WTC11 (cell line): ENCODE results near the gene NDUFV2. TPM values are rescaled to one million over a fixed set of nuclear protein-coding genes. Genes with fewer than 3 reads are reported as not detected.

Experiments
- ATAC-seq: fragments of 200-7000 bp; cut with Tn5 transposase; 2 replicates; pipeline ENCODE4 v1.10.0; 2021; ENCODE audit warnings: mild to moderate bottlenecking, moderate library complexity
- CTCF ChIA-PET: fragments of 300-600 bp; sonication (Branson Sonifier 250); formaldehyde crosslinking; loops from one replicate; lab custom pipeline; 2021; ENCODE audit warnings: antibody characterized with exemption; lab: Charles Lee
- POLR2A ChIA-PET: fragments of 350-600 bp; sonication (Branson Sonifier 250); formaldehyde crosslinking; loops from one replicate; lab custom pipeline; 2021; ENCODE audit warnings: antibody characterized with exemption; lab: Charles Lee
- DNase-seq: peaks from one replicate; pipeline ENCODE4 v3.0.0; 2021; ENCODE audit warnings: low spot score
- H3K27ac Mint-ChIP-seq: 2 replicates; pipeline ENCODE4 v1.8.0; 2021; ENCODE audit warnings: mixed read lengths
- H3K27me3 Mint-ChIP-seq: 2 replicates; pipeline ENCODE4 v1.8.0; 2021; ENCODE audit warnings: low read depth, mild to moderate bottlenecking, moderate library complexity, mixed read lengths
- H3K36me3 Mint-ChIP-seq: 2 replicates; pipeline ENCODE4 v1.8.0; 2021; ENCODE audit warnings: mixed read lengths
- H3K4me1 Mint-ChIP-seq: 2 replicates; pipeline ENCODE4 v1.8.0; 2022; ENCODE audit warnings: mixed read lengths
- H3K4me3 Mint-ChIP-seq: 2 replicates; pipeline ENCODE4 v1.8.0; 2021; ENCODE audit warnings: mild to moderate bottlenecking, moderate library complexity, mixed read lengths
- H3K9me3 Mint-ChIP-seq: 2 replicates; pipeline ENCODE4 v1.8.0; 2021; ENCODE audit warnings: mixed read lengths
- AR ChIP-seq: fragments of 250-450 bp; sonication (Bioruptor Pico); IDR thresholded peaks from 2 replicates; pipeline ENCODE4 v1.9.0; 2021; ENCODE audit warnings: mild to moderate bottlenecking
- ARID4B ChIP-seq: sonication (generic); formaldehyde crosslinking; IDR thresholded peaks from 2 replicates; pipeline ENCODE4 v1.8.0; 2023; ENCODE audit warnings: missing genetic modification reagents, mild to moderate bottlenecking, borderline replicate concordance
- ATF2 ChIP-seq: sonication (generic); formaldehyde crosslinking; IDR thresholded peaks from 2 replicates; pipeline ENCODE4 v1.8.1; 2022; ENCODE audit warnings: low read depth, missing genetic modification reagents, borderline replicate concordance
- E2F5 ChIP-seq: sonication (generic); formaldehyde crosslinking; IDR thresholded peaks from 2 replicates; pipeline ENCODE4 v1.8.1; 2022; ENCODE audit warnings: mild to moderate bottlenecking, moderate library complexity, missing genetic modification reagents
- ESRRA ChIP-seq: sonication (generic); formaldehyde crosslinking; IDR thresholded peaks from 2 replicates; pipeline ENCODE4 v1.8.1; 2022; ENCODE audit warnings: mild to moderate bottlenecking, missing genetic modification reagents, borderline replicate concordance
- FOXP4 ChIP-seq: sonication (generic); formaldehyde crosslinking; IDR thresholded peaks from 2 replicates; pipeline ENCODE4 v1.8.0; 2022; ENCODE audit warnings: mild to moderate bottlenecking, missing genetic modification reagents
- IRF2 ChIP-seq: sonication (generic); formaldehyde crosslinking; IDR thresholded peaks from 2 replicates; pipeline ENCODE4 v1.8.0; 2022; ENCODE audit warnings: low read depth, missing genetic modification reagents, borderline replicate concordance
- JAZF1 ChIP-seq: fragments of 250-450 bp; sonication (Bioruptor Pico); IDR thresholded peaks from 2 replicates; pipeline ENCODE4 v1.9.0; 2021; ENCODE audit warnings: moderate library complexity, mild to moderate bottlenecking, inconsistent platforms
- NR2C2 ChIP-seq: sonication (generic); formaldehyde crosslinking; IDR thresholded peaks from 2 replicates; pipeline ENCODE4 v1.8.0; 2022; ENCODE audit warnings: mild to moderate bottlenecking, missing genetic modification reagents
- SP1 ChIP-seq: sonication (generic); formaldehyde crosslinking; conservative IDR thresholded peaks from 2 replicates; pipeline ENCODE4 v1.8.1; 2022; ENCODE audit warnings: missing genetic modification reagents
- TEAD4 ChIP-seq: sonication (generic); formaldehyde crosslinking; IDR thresholded peaks from 2 replicates; pipeline ENCODE4 v1.8.0; 2022; ENCODE audit warnings: mild to moderate bottlenecking, missing genetic modification reagents
- USF1 ChIP-seq: sonication (generic); formaldehyde crosslinking; IDR thresholded peaks from 2 replicates; pipeline ENCODE4 v1.8.0; 2022; ENCODE audit warnings: mild to moderate bottlenecking, missing genetic modification reagents
- ZBTB43 ChIP-seq: sonication (generic); formaldehyde crosslinking; IDR thresholded peaks from 2 replicates; pipeline ENCODE4 v1.8.1; 2023; ENCODE audit warnings: mild to moderate bottlenecking, missing genetic modification reagents
- ZNF138 ChIP-seq: sonication (generic); formaldehyde crosslinking; conservative IDR thresholded peaks from 2 replicates; pipeline ENCODE4 v1.8.1; 2022; ENCODE audit warnings: mild to moderate bottlenecking, moderate library complexity, missing genetic modification reagents
- ZNF219 ChIP-seq: sonication (generic); formaldehyde crosslinking; IDR thresholded peaks from 2 replicates; pipeline ENCODE4 v1.8.0; 2023; ENCODE audit warnings: missing genetic modification reagents, mild to moderate bottlenecking, borderline replicate concordance
- ZNF396 ChIP-seq: fragments of 250-450 bp; sonication (Bioruptor Pico); IDR thresholded peaks from 2 replicates; pipeline ENCODE4 v1.8.0; 2021; ENCODE audit warnings: mild to moderate bottlenecking, moderate library complexity, borderline replicate concordance
- ZNF425 ChIP-seq: fragments of 250-450 bp; sonication (Bioruptor Pico); conservative IDR thresholded peaks from 2 replicates; pipeline ENCODE4 v1.9.0; 2021; ENCODE audit warnings: mild to moderate bottlenecking
- total RNA-seq: library from RNA; stranded (reverse); gene quantifications from 3 replicates; pipeline ENCODE4 v1.2.3, GENCODE V29; 2021

NDUFV2 gene
- total RNA-seq, 1 experiment from 2014 or later, result 192 TPM

GRCh38 chr18:9135912-9136314 lies 33.4 kb downstream of the NDUFV2 start (continued):
- TF ChIP-seq ARID4B (CRISPR knock-in tag) (peak; percentile 77; the same call in 1 of the 2 replicates), USF1 (CRISPR knock-in tag) (no peak), TEAD4 (no peak), ESRRA (CRISPR knock-in tag) (peak; percentile 15; the same call in 1 of the 2 replicates), ATF2 (CRISPR knock-in tag) (no peak), IRF2 (no peak), JAZF1 (CRISPR knock-in tag) (no peak), NR2C2 (no peak), ZNF425 (CRISPR knock-in tag) (no peak)
- TF ChIP-seq, all 79 proteins: peak for 12

- peaks cover 20% of the 10 kb centered on the region for H3K36me3 Mint-ChIP-seq
- peak; percentile 74 for ATAC-seq
- ChIA-PET POLR2A (interaction anchor here (0.7 to 2.4 kb wide), 7 partner anchors 12 to 341 kb away, joined by 3 to 10 read pairs (median 3); partner anchors contain the start of gene TWSG1), CTCF (interaction anchor here (0.6 to 2.0 kb wide), 6 partner anchors 11 to 921 kb away, joined by 3 to 5 read pairs (median 4); partner anchors contain the start of gene TWSG1)
- H3K27ac Mint-ChIP-seq, result peak within 1 kb of the TSS; percentile 99
- no peaks in the 10 kb centered on the region for H3K9me3 Mint-ChIP-seq
- peak within 1 kb of the TSS; percentile 91 for H3K4me3 Mint-ChIP-seq
- H3K4me1 Mint-ChIP-seq, result peaks cover 38% of the 10 kb centered on the region
- peak; percentile 93 for DNase-seq
- no peaks in the 10 kb centered on the region for H3K27me3 Mint-ChIP-seq
- TF ChIP-seq SP1 (peak; percentile 58), ZNF138 (CRISPR knock-in tag) (no peak), AR (CRISPR knock-in tag) (no peak), E2F5 (CRISPR knock-in tag) (peak; percentile 10; the same call in 1 of the 2 replicates), ZNF396 (CRISPR knock-in tag) (no peak), ZNF219 (CRISPR knock-in tag) (0 out of 2 replicates have a peak, but pooled peaks have one; percentile 19), FOXP4 (CRISPR knock-in tag) (peak; percentile 32; the same call in 1 of the 2 replicates), ZBTB43 (CRISPR knock-in tag) (no peak)
Observed at GRCh38 chr18:9136315-9137155, 34.0 kb downstream of the NDUFV2 start, which contains the start of gene ANKRD12. Gene ANKRD12, plus strand, starts transcription at chr18:9136781. Its CDS starts 45,652 bp downstream, at chr18:9182433.
